Right renal cortex interstitium (tissue), 3 donors: ENCODE data around the gene DOHH. TPM values are rescaled to one million over a fixed set of nuclear protein-coding genes. Genes with fewer than 3 reads are reported as not detected.

ENCODE experiments used
- DNase-seq, 3 donors: peaks; one replicate each; pipeline ENCODE4 v3.0.0-alpha.2; 2013; ENCODE audit warnings: low read depth in 3 of 3, low spot score in 2 of 3
- polyA plus RNA-seq, 3 donors: library from polyadenylated mRNA; unstranded; fragments of 120-200 nt; gene quantifications; one replicate each; pipeline ENCODE4 v1.2.1, GENCODE V29; 2013; ENCODE audit not compliant: insufficient read length in 3 of 3

DOHH gene, protein sequence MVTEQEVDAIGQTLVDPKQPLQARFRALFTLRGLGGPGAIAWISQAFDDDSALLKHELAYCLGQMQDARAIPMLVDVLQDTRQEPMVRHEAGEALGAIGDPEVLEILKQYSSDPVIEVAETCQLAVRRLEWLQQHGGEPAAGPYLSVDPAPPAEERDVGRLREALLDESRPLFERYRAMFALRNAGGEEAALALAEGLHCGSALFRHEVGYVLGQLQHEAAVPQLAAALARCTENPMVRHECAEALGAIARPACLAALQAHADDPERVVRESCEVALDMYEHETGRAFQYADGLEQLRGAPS
- 1 to 10 TPM; 5.8 to 7.0 (median 6.7) TPM for polyA plus RNA-seq

DNA sequence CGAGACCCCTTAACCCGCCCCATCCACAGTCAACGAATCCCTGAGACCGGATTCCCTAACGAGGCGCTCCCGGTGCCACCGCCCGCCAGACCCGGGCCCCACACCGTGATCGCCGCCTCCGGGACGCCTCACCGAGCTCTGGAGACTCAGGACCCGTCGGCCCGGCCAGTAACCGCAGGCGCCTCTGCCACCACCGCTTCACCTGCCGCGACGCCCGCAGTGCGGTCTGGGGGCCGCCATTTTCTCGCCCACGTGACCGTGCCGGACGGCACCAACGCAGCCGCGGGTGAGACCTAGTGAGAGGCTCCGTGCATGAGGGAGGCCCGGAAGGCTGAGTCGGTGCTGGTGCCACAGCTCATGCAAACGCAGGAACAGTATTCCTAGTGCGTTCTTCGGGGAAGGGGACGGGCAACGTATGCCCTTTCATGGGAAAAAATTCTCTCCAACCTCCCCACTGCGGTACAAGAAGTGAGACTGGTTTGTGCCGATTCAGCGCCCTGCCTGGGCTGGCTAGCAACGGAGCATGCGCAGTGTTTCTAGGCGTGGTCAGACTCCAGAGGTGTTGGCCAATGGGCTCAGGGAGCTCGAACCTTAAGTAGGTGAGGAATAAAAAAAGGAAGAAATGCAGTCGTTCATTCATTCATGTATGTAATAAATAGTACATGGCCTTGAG is at the start of gene DOHH:
TSS of gene DOHH (minus strand) at position 246 of the 673 bp plus-strand sequence. CDS start 3,860 bp downstream, outside the sequence.
- DNase-seq, result peak; percentile 94 to 96 (median 96)

DNA sequence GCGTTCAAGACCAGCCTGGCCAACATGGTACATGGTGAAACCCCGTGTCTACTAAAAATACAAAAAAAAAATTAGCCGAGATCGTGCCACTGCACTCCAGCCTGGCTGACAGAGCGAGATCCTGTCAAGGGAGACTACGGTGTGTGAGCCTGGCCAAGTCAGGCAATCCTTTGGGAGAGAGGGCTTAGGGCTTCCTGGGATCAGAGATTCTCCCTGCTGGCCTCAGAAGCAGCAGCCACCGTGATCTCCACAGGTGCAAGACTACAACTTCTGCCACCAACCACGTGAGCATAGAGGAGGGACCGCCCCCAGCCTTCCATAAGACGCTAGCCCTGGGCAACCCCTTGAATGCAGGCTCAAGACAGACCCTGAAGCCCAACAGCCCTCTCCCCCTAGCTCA is 49.3 kb upstream of the DOHH start:
- no peak for DNase-seq

GRCh38 chr19:3548606-3549005 is 48.1 kb upstream of the DOHH start:
- DNase-seq, result no peak

GRCh38 chr19:3547767-3548282 is 47.4 kb upstream of the DOHH start:
- no peak for DNase-seq

DNA sequence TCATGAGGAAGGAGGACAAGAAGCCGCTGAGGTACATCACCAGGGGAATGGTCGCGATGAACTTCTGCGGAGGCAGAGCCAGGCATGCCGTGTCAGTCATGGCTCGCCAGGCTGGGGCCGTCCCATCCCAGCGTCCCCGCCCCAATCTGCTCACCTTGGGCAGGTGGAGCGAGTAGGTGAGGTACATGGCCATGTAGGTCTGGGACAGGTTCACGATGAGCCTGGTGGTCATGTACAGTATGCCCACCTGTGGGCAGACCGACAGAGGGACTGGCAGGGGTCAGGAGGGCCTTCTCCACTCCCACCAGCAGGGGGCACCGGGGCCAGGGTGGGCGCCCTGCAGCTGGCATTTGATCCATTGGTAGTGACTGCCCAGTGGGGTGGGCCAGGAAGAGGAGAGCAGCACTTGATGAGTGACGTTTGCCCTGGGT is 46.8 kb upstream of the DOHH start:
- DNase-seq, result no peak

GRCh38 chr19:3546119-3546518 is 45.6 kb upstream of the DOHH start:
- no peak for DNase-seq

GRCh38 chr19:3545669-3546034 is 45.2 kb upstream of the DOHH start:
- DNase-seq, result no peak

GRCh38 chr19:3544742-3545668 is 44.5 kb upstream of the DOHH start:
- DNase-seq, result no peak

DNA sequence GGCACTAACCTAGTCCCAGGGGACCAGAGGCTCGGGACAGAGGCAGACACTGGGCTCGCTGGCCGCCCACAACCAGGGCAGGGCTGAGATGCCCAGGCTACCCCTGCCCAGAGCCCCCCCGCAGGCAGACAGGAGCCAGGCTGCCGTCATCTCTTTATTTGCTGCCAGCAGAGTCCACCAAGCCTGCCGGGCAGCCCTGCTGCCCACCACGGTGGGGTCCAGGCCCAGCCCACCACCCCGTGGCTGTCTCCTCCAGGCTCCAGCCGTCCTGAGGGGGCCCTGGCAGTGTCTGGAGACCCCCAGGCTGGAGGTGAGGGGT is 43.5 kb upstream of the DOHH start:
- DNase-seq, result no peak

- no peak for DNase-seq
Measured at GRCh38 chr19:3543150-3544057, 42.9 kb upstream of the DOHH start.

GRCh38 chr19:3539756-3540118 is 39.3 kb upstream of the DOHH start:
- no peak for DNase-seq

DNA sequence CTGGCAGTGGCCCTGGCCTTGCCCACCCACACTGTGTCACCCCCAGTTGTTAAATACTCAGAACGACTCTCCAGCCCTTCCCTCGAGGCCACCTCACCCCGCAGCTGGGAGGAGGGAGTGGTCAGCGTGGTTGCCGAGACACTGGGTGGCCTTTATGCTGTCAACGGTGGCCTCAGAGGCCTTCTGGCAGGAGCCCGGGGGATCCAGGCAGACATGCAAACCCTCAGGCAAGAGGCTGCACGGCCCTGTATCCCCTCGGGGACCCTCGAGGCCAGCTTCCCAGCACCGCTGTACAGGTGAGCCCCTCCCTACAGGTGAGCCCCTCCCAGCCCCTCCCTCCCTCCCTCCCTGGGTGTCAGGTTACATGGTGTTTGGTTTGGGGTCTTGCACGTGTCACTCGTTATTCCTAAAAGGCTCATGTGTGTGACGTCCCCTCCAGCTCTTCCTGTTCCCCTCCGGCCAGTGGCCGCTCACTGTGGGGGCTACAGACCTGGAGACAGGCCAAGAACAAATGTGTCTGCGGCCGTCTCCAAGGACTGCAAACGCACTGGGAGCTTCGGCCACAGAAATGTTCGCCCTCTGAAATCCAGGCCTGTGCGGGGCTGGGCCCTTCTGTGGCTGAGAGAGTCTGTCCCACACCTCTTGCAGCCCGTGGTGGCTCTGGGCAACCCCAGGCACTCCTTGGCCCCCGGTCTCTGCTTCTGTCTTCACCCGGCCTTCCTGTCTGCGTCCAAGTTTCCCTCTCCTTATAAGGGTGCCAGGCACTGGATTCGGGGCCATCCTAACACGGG is 38.7 kb upstream of the DOHH start, which contains the start of gene TEKTIP1:
TSS of gene TEKTIP1 (plus strand) at position 210 of the 791 bp plus-strand sequence. CDS start at position 214, 4 bp downstream.
- no peak for DNase-seq

- DNase-seq, result no peak
Measured at GRCh38 chr19:3538258-3538929, 37.9 kb upstream of the DOHH start.

- DNase-seq, result no peak
Measured at GRCh38 chr19:3537438-3538240, 37.2 kb upstream of the DOHH start.

GRCh38 chr19:3537101-3537437 is 36.6 kb upstream of the DOHH start:
- no peak for DNase-seq

DNA sequence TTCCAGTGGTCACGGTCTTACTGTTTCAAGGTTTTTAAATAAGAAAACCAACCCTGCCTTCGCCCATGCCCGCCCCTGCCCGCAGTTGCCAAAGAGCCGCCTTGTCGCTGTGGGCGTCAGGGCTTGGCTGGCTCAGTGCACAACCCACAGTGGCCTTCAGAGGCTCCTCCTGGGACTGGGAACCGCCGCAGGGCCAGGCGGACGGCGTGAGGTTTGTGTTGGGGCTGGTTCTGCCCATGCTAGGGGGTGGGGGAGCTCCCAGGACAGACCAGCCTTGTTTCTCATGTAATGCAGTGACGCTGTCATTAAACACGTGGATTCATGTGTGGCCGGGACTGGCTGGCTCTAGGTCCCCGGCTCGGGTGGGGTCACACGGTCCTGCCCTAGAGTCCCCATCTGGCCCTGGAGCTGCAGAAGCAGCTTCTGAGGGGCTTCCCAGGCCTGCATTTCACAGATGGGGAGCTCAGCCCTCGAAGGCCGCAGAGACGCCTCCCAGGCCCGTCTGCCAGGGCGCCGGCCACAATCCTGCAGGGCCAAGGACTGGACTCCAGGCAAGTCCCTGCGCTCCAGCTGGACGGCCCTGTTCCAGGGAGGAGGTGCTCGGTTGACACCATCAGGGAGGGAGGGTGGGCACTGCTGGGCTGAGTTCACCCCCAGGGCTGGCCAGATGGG is 36.1 kb upstream of the DOHH start:
- no peak for DNase-seq

- DNase-seq, result no peak
Measured at GRCh38 chr19:3535981-3536380, 35.5 kb upstream of the DOHH start.
